Mucosa of descending colon (tissue), 3 donors: ENCODE measurements around the gene DYRK2. TPM values are rescaled to one million over a fixed set of nuclear protein-coding genes. Genes with fewer than 3 reads are reported as not detected.

Source experiments
- ATAC-seq: fragments of 200-7000 bp; cut with Tn5 transposase; one replicate; pipeline ENCODE4 v1.9.1; 2020; ENCODE audit warnings: mild to moderate bottlenecking, moderate library complexity
- DNase-seq, 3 donors: peaks; one replicate each; pipeline ENCODE4 v3.0.0-alpha.2; 2020
- H3K36me3 ChIP-seq: fragments of 200-600 bp; one replicate; pipeline ENCODE4 v1.8.0; 2021; ENCODE audit warnings: low read depth, mild to moderate bottlenecking
- H3K4me1 ChIP-seq: fragments of 200-600 bp; one replicate; pipeline ENCODE4 v1.8.0; 2021; ENCODE audit warnings: low read depth, mild to moderate bottlenecking
- H3K4me3 ChIP-seq: fragments of 200-600 bp; one replicate; pipeline ENCODE4 v1.8.0; 2021; ENCODE audit warnings: mild to moderate bottlenecking
- H3K9me3 ChIP-seq: fragments of 200-600 bp; one replicate; pipeline ENCODE4 v1.8.0; 2021; ENCODE audit warnings: mild to moderate bottlenecking
- CTCF ChIP-seq: fragments of 200-600 bp; IDR thresholded peaks from one replicate; pipeline ENCODE4 v1.8.0; 2022; ENCODE audit warnings: antibody characterized with exemption, mild to moderate bottlenecking
- intact Hi-C, 2 donors: fragments of 100-400 bp; cut with DNase I in 1 of 2; cut with micrococcal nuclease in 1 of 2; formaldehyde crosslinking; loops; one replicate each; pipeline versions ENCODE4 v1.11.0 to v1.11.1; 2022; cut with DNase I, micrococcal nuclease
- total RNA-seq, 3 donors: library from RNA; stranded (reverse); fragmentation: NEBNext Ultra II Directional in 2 of 3; extraction: Animal tissue kit (Norgen Biotek cat#: 25700) in 2 of 3; gene quantifications; one replicate each; pipeline versions ENCODE4 v1.2.1 to v1.2.4, GENCODE V29; 2021 to 2023
- donor health status: DM: no; HTN: no; CAD: no; lungs with moderate emphysema.
- donor health status: DM: no; HTN: no; CAD: no.
- donor health status: DM: no; HTN: yes; CAD: no.

Gene DYRK2
- total RNA-seq, 3 donors from 2014 or later: 65.2 to 161 (median 111) TPM

- intact Hi-C loops: no loop called here
- H3K4me1 ChIP-seq: no peaks in the 10 kb centered on the region
- no peak for TF ChIP-seq CTCF
- H3K9me3 ChIP-seq: no peaks in the 10 kb centered on the region
- no peaks in the 10 kb centered on the region for H3K36me3 ChIP-seq
- ATAC-seq: no peak
- DNase-seq: no peak
- no peak overlapping the region for H3K4me3 ChIP-seq
These were observed 55.5 kb downstream of the DYRK2 start for GRCh38 chr12:67704071-67704470.

GRCh38 chr12:67705394-67706370 lies 57.1 kb downstream of the DYRK2 start:
- H3K36me3 ChIP-seq: no peaks in the 10 kb centered on the region
- H3K4me3 ChIP-seq: no peak overlapping the region
- DNase-seq (no peak), ATAC-seq (no peak)
- H3K9me3 ChIP-seq: no peaks in the 10 kb centered on the region
- intact Hi-C loops: no loop called here
- TF ChIP-seq CTCF: no peak
- peaks cover 16% of the 10 kb centered on the region for H3K4me1 ChIP-seq

- intact Hi-C loops: no loop called here
- Histone ChIP-seq H3K4me3 (no peak overlapping the region), H3K36me3 (no peaks in the 10 kb centered on the region), H3K4me1 (peaks cover 16% of the 10 kb centered on the region), H3K9me3 (no peaks in the 10 kb centered on the region)
- DNase-seq (no peak), ATAC-seq (no peak)
- no peak for TF ChIP-seq CTCF
These were observed 60.9 kb downstream of the DYRK2 start for GRCh38 chr12:67709367-67709954.

GRCh38 chr12:67710582-67710981 lies 62.0 kb downstream of the DYRK2 start:
- no peaks in the 10 kb centered on the region for H3K36me3 ChIP-seq
- no peak for TF ChIP-seq CTCF
- intact Hi-C loops: no loop called here
- peaks cover 16% of the 10 kb centered on the region for H3K4me1 ChIP-seq
- ATAC-seq: peak; percentile 98
- H3K9me3 ChIP-seq: no peaks in the 10 kb centered on the region
- H3K4me3 ChIP-seq: peak overlapping the region; percentile 9
- DNase-seq: peak; percentile 58 to 90 (median 70)

GRCh38 chr12:67712011-67712410 lies 63.5 kb downstream of the DYRK2 start:
- intact Hi-C loops: no loop called here
- no peak for DNase-seq
- ATAC-seq: no peak
- no peaks in the 10 kb centered on the region for H3K36me3 ChIP-seq
- no peak for TF ChIP-seq CTCF
- H3K4me1 ChIP-seq: peaks cover 16% of the 10 kb centered on the region
- no peak overlapping the region for H3K4me3 ChIP-seq
- H3K9me3 ChIP-seq: no peaks in the 10 kb centered on the region
